Hepatocyte (in vitro differentiated cells): ENCODE measurements around the gene GRAMD1A. TPM values are rescaled to one million over a fixed set of nuclear protein-coding genes. Genes with fewer than 3 reads are reported as not detected.
A peak's percentile ranks its signal among the peaks of the same experiment; 100 is the strongest.
"Not testable (repeated sequence)": the region's sequence is repeated elsewhere in the genome, so short reads cannot be mapped to it uniquely, and the experiment has no call there.

Experiments used
- DNase-seq: peaks from one replicate; pipeline ENCODE4 v3.0.0-alpha.2; 2016; ENCODE audit warnings: low spot score
- H2AFZ ChIP-seq: fragments of 200-600 bp; sonication (generic); 2 replicates; pipeline ENCODE4 v1.6.0; 2016; ENCODE audit warnings: antibody characterized with exemption, mild to moderate bottlenecking
- H3K27ac ChIP-seq: fragments of 200-600 bp; sonication (generic); 2 replicates; pipeline ENCODE4 v1.5.1; 2016; ENCODE audit warnings: mild to moderate bottlenecking
- H3K27me3 ChIP-seq: fragments of 200-600 bp; sonication (generic); 2 replicates; pipeline ENCODE4 v1.6.1; 2016
- H3K36me3 ChIP-seq: fragments of 200-600 bp; sonication (generic); replicated peaks from 2 replicates; pipeline ENCODE4 v1.5.1; 2016; ENCODE audit warnings: low read depth; ENCODE audit not compliant: insufficient read depth
- H3K4me1 ChIP-seq: fragments of 200-600 bp; sonication (generic); 2 replicates; pipeline ENCODE4 v1.5.1; 2016; ENCODE audit warnings: mild to moderate bottlenecking, moderate library complexity; ENCODE audit not compliant: insufficient read depth
- H3K4me2 ChIP-seq: fragments of 200-600 bp; sonication (generic); 2 replicates; pipeline ENCODE4 v1.6.0; 2016
- H3K4me3 ChIP-seq: fragments of 200-600 bp; sonication (generic); 2 replicates; pipeline ENCODE4 v1.5.1; 2016; ENCODE audit warnings: mild to moderate bottlenecking
- H3K79me2 ChIP-seq: fragments of 200-600 bp; sonication (generic); 2 replicates; pipeline ENCODE4 v1.6.0; 2017; ENCODE audit warnings: mild to moderate bottlenecking
- H3K9me2 ChIP-seq: fragments of 200-600 bp; sonication (generic); replicated peaks from 2 replicates; pipeline ENCODE4 v1.6.0; 2017; ENCODE audit warnings: mild to moderate bottlenecking; ENCODE audit not compliant: insufficient read depth
- H3K9me3 ChIP-seq: fragments of 200-600 bp; sonication (generic); 2 replicates; pipeline ENCODE4 v1.5.1; 2016; ENCODE audit warnings: low read depth, mild to moderate bottlenecking
- H4K20me1 ChIP-seq: fragments of 200-600 bp; sonication (generic); 2 replicates; pipeline ENCODE4 v1.6.0; 2016; ENCODE audit warnings: mild to moderate bottlenecking; ENCODE audit not compliant: insufficient read depth, poor library complexity, severe bottlenecking
- EZH2 ChIP-seq: fragments of 200-600 bp; sonication (generic); IDR thresholded peaks from 2 replicates; pipeline ENCODE4 v1.6.1; 2016; ENCODE audit warnings: antibody characterized with exemption, mild to moderate bottlenecking, borderline replicate concordance
- EZH2phosphoT487 ChIP-seq: fragments of 200-600 bp; sonication (generic); IDR thresholded peaks from one replicate; pipeline ENCODE4 v1.6.1; 2018; ENCODE audit warnings: antibody characterized with exemption, mild to moderate bottlenecking, low read depth, moderate library complexity; ENCODE audit not compliant: unreplicated experiment, severe bottlenecking
- WGBS: methylation state at CpG from one replicate; pipeline ENCODE4 v1.1.6; 2016; ENCODE audit warnings: low lambda C conversion rate; ENCODE audit errors: missing lambda C conversion rate; 5-methylcytosine and 5-hydroxymethylcytosine counted together
- polyA plus RNA-seq: library from polyadenylated mRNA; unstranded; fragments of >200 nt; fragmentation: Nextera tagmentation; extraction: Ambion mirVana; gene quantifications from 2 replicates; pipeline ENCODE4 v1.2.1, GENCODE V29; 2016
- total RNA-seq: library from RNA; depleted of rRNA; stranded (reverse); fragments of >200 nt; gene quantifications from 2 replicates; pipeline ENCODE4 v1.2.3, GENCODE V29; 2014
- TF ChIP-seq, protein P1 (sequence below): fragments of 200-600 bp; sonication (generic); IDR thresholded peaks from 2 replicates; pipeline ENCODE4 v1.5.1; 2016; ENCODE audit warnings: antibody characterized with exemption, mild to moderate bottlenecking; ENCODE audit not compliant: poor library complexity

GRAMD1A gene
- total and polyA plus RNA-seq, 2 experiments from 2014 or later: 34.8 to 92.4 TPM

DNA sequence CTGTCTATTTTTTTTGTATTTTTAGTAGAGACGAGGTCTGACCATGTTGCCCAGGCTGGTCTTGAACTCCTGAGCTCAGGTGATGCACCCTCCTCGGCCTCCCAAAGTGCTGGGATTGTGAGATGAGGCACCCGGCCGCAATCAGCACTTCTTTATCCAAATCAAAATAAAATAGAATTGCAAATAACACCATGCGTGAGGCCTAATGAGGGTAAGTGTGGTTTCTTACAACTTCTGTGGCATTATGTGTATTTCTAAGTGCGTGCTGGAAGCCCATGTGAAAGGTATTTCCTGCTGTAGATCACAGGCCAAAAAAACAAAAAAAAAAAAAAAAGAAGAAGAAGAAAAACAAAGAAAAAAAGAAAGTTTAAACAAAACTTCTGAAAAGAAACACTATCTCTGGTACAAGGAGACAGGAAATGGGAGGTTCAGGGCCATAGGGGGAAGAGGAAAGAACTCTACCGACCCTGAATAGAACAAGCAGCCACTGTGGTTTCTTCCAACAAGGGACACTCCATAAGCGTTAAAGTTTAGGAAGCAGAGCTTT lies 3.0 kb upstream of the GRAMD1A start:
- Histone ChIP-seq H3K9me2 (no peaks in the 10 kb centered on the region), H2AFZ (no peak overlapping the region), H3K9me3 (no peaks in the 10 kb centered on the region), H3K79me2 (peaks cover 26% of the 10 kb centered on the region), H3K4me3 (no peak overlapping the region), H3K4me1 (peaks cover 27% of the 10 kb centered on the region), H3K36me3 (no peaks in the 10 kb centered on the region), H4K20me1 (peaks cover 12% of the 10 kb centered on the region), H3K27me3 (no peaks in the 10 kb centered on the region), H3K4me2 (no peak overlapping the region), H3K27ac (no peak overlapping the region)
- no peak for DNase-seq
- WGBS: 79% methylated on average over 8 of the region's 8 CpGs
- TF ChIP-seq, protein P1, sequence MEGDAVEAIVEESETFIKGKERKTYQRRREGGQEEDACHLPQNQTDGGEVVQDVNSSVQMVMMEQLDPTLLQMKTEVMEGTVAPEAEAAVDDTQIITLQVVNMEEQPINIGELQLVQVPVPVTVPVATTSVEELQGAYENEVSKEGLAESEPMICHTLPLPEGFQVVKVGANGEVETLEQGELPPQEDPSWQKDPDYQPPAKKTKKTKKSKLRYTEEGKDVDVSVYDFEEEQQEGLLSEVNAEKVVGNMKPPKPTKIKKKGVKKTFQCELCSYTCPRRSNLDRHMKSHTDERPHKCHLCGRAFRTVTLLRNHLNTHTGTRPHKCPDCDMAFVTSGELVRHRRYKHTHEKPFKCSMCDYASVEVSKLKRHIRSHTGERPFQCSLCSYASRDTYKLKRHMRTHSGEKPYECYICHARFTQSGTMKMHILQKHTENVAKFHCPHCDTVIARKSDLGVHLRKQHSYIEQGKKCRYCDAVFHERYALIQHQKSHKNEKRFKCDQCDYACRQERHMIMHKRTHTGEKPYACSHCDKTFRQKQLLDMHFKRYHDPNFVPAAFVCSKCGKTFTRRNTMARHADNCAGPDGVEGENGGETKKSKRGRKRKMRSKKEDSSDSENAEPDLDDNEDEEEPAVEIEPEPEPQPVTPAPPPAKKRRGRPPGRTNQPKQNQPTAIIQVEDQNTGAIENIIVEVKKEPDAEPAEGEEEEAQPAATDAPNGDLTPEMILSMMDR: no peak
- TF ChIP-seq EZH2 (no peak), EZH2phosphoT487 (no peak)

DNA sequence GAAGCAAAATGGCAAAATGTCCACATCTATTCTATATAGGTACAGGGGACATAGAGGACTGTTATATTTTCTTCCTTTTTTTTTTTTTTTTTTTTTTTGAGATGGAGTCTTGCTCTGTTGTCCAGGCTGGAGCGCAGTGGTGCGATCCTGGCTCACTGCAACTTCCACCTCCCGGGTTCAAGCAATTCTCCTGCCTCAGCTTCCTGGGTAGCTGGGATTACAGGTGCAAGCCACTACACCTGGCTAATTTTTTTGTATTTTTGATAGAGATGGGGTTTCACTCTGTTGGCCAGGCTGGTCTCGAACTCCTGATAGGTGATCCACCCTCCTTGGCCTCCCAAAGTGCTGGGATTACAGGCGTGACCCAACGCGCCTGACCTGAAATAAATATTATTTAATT lies 1.9 kb upstream of the GRAMD1A start:
- not testable (repeated sequence) for H3K9me3 ChIP-seq
- WGBS: 97% methylated on average over 7 of the region's 7 CpGs

DNA sequence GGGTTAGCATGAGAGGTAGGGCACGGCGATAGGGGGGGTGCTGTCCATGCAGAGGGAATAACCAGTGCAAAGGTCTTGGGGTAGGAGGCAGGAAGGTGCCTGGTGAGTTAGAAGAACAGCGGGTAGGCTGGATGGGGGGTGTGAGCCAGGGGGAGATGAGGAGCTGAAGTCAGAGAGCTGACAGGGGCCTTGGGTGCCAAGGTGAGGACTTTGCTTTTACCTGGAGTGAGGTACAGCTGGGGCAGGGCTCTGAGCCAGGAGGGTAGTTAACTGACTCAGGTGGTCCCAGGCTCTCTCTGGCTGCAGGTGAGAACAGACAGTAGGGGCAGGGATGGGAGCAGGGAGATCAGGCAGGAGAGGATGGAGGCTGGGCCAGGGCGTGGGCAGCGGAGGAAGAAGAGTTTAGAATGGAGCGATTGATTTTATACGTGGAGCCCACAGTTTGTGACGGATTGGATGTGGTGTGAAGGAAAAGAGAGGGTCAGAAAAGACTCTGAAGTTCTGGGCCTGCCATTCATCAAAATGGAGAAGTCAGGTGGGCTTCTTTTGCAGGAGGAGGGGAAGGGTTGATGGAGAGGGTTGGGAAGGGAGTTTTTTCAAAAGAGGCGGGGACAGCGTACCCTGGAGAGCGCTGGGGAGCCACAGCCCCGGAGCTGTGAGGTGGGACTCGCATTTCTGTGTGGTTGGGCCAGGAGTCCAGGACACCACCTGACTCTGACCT lies 1.2 kb upstream of the GRAMD1A start:
- Histone ChIP-seq H3K27ac (peak overlapping the region; percentile 100), H3K36me3 (no peaks in the 10 kb centered on the region), H3K4me3 (no peak overlapping the region), H4K20me1 (peaks cover 20% of the 10 kb centered on the region), H3K79me2 (peaks cover 40% of the 10 kb centered on the region), H3K4me2 (peak overlapping the region; percentile 84), H3K9me2 (no peaks in the 10 kb centered on the region), H2AFZ (peak overlapping the region; percentile 51), H3K27me3 (no peaks in the 10 kb centered on the region), H3K9me3 (no peaks in the 10 kb centered on the region), H3K4me1 (peaks cover 38% of the 10 kb centered on the region)
- WGBS: 46% methylated on average over 13 of the region's 13 CpGs
- TF ChIP-seq, protein P1: no peak
- TF ChIP-seq EZH2 (no peak), EZH2phosphoT487 (no peak)
- no peak for DNase-seq

More for the DNA sequence above, 1.9 kb upstream of the GRAMD1A start:
- not testable (repeated sequence) for H3K36me3 ChIP-seq, H3K4me3 ChIP-seq, DNase-seq, H3K27me3 ChIP-seq, H2AFZ ChIP-seq, H3K4me2 ChIP-seq, H3K9me2 ChIP-seq
- peak overlapping the region; percentile 100 for H3K27ac ChIP-seq
- peaks cover 31% of the 10 kb centered on the region for H3K4me1 ChIP-seq
- peaks cover 14% of the 10 kb centered on the region for H4K20me1 ChIP-seq
- H3K79me2 ChIP-seq: peaks cover 34% of the 10 kb centered on the region

DNA sequence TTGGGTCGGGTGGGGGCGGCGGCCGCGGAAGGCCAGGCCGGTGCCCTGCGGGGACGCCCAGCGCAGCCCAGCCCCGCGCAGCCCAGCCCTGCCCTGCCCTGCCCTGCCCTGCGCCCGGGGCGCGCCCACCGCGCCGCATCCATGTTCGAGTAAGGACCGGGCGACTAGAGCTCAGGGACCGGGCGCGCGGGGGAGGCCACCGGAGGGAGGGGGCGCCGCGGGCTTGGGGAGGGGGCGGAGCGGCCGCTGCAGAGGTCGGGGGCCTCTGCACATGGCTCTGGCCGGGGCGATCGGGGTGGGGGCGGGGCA lies 169 bp downstream of the GRAMD1A start:
- H3K27ac ChIP-seq: peak overlapping the region; percentile 100
- H3K79me2 ChIP-seq: peaks cover 54% of the 10 kb centered on the region
- H3K36me3 ChIP-seq: no peaks in the 10 kb centered on the region
- TF ChIP-seq EZH2phosphoT487 (no peak), EZH2 (no peak)
- TF ChIP-seq, protein P1: no peak
- no peaks in the 10 kb centered on the region for H3K9me3 ChIP-seq
- peaks cover 33% of the 10 kb centered on the region for H4K20me1 ChIP-seq
- peaks cover 42% of the 10 kb centered on the region for H3K4me1 ChIP-seq
- no peaks in the 10 kb centered on the region for H3K27me3 ChIP-seq
- H3K9me2 ChIP-seq: no peaks in the 10 kb centered on the region
- DNase-seq: no peak
- H2AFZ ChIP-seq: peak overlapping the region; percentile 45
- peak overlapping the region; percentile 91 for H3K4me2 ChIP-seq
- peak overlapping the region; percentile 97 for H3K4me3 ChIP-seq
- WGBS: no CpG with 5 or more reads among the region's 37 CpGs
